ENCODE results near the gene LRRC75A.

The LRRC75A gene

GRCh38 chr17:16495561-16495960 is 3.6 kb upstream of the LRRC75A start:
- in situ Hi-C loops (cut with HindIII; ENCODE audit: low sequenced_read_pairs) = no loop called here

- in situ Hi-C loops (cut with HindIII; ENCODE audit: low sequenced_read_pairs) = no loop called here
Measured at GRCh38 chr17:16494059-16494458, 2.1 kb upstream of the LRRC75A start.

GRCh38 chr17:16493531-16494046 is 1.6 kb upstream of the LRRC75A start:
- in situ Hi-C loops (cut with HindIII; ENCODE audit: low sequenced_read_pairs) = no loop called here

- in situ Hi-C loops (cut with HindIII; ENCODE audit: low sequenced_read_pairs) = no loop called here
Measured at GRCh38 chr17:16492613-16493530, 879 bp upstream of the LRRC75A start.

GRCh38 chr17:16491131-16491702 is 776 bp downstream of the LRRC75A start:
- in situ Hi-C loops (cut with HindIII; ENCODE audit: low sequenced_read_pairs) = no loop called here

- in situ Hi-C loops (cut with HindIII; ENCODE audit: low sequenced_read_pairs) = no loop called here
Measured at GRCh38 chr17:16489431-16489830, 2.6 kb downstream of the LRRC75A start.

GRCh38 chr17:16488968-16489337 is 3.0 kb downstream of the LRRC75A start:
- in situ Hi-C loops (cut with HindIII; ENCODE audit: low sequenced_read_pairs) = no loop called here

GRCh38 chr17:16488186-16488967 is 3.6 kb downstream of the LRRC75A start:
- in situ Hi-C loops (cut with HindIII; ENCODE audit: low sequenced_read_pairs) = no loop called here

GRCh38 chr17:16486373-16487250 is 5.4 kb downstream of the LRRC75A start:
- in situ Hi-C loops (cut with HindIII; ENCODE audit: low sequenced_read_pairs) = no loop called here

- in situ Hi-C loops (cut with HindIII; ENCODE audit: low sequenced_read_pairs) = no loop called here
Measured at GRCh38 chr17:16484445-16485175, 7.4 kb downstream of the LRRC75A start.

- in situ Hi-C loops (cut with HindIII; ENCODE audit: low sequenced_read_pairs) = no loop called here
Measured at GRCh38 chr17:16483021-16483645, 8.9 kb downstream of the LRRC75A start.

- in situ Hi-C loops (cut with HindIII; ENCODE audit: low sequenced_read_pairs) = no loop called here
Measured at GRCh38 chr17:16482253-16482652, 9.7 kb downstream of the LRRC75A start.

GRCh38 chr17:16480995-16481394 is 11.0 kb downstream of the LRRC75A start:
- in situ Hi-C loops (cut with HindIII; ENCODE audit: low sequenced_read_pairs) = no loop called here

GRCh38 chr17:16479264-16479663 is 12.7 kb downstream of the LRRC75A start:
- in situ Hi-C loops (cut with HindIII; ENCODE audit: low sequenced_read_pairs) = loop anchor here (5.0 kb wide), 1 partner anchor 43 kb away; no protein-coding TSS in a partner anchor

GRCh38 chr17:16478649-16479048 is 13.3 kb downstream of the LRRC75A start:
- in situ Hi-C loops (cut with HindIII; ENCODE audit: low sequenced_read_pairs) = loop anchor here (5.0 kb wide), 1 partner anchor 44 kb away; no protein-coding TSS in a partner anchor

- in situ Hi-C loops (cut with HindIII; ENCODE audit: low sequenced_read_pairs) = loop anchor here (5.0 kb wide), 1 partner anchor 45 kb away; no protein-coding TSS in a partner anchor
Measured at GRCh38 chr17:16477666-16478065, 14.3 kb downstream of the LRRC75A start.

GRCh38 chr17:16477255-16477654 is 14.7 kb downstream of the LRRC75A start:
- in situ Hi-C loops (cut with HindIII; ENCODE audit: low sequenced_read_pairs) = loop anchor here (5.0 kb wide), 1 partner anchor 45 kb away; no protein-coding TSS in a partner anchor

GRCh38 chr17:16475179-16475704 is 16.8 kb downstream of the LRRC75A start:
- in situ Hi-C loops (cut with HindIII; ENCODE audit: low sequenced_read_pairs) = loop anchor here (5.0 kb wide), 1 partner anchor 47 kb away; no protein-coding TSS in a partner anchor

All from DLD1 (cell line).